Caki2 (cell line): ENCODE results near the gene MAPK8. TPM values are rescaled to one million over a fixed set of nuclear protein-coding genes. Genes with fewer than 3 reads are reported as not detected.

Source experiments
- DNase-seq: peaks from one replicate; pipeline ENCODE4 v3.0.0-alpha.2; 2015; ENCODE audit warnings: low read depth
- in situ Hi-C: cut with HindIII; loops from 2 replicates; pipeline ENCODE4 v1.10.0; 2016; ENCODE audit warnings: low sequenced_read_pairs, low pct_unique_long_range_greater_than_20kb, mixed read lengths
- total RNA-seq: library from RNA; depleted of rRNA; stranded (reverse); fragments of >200 nt; shearing (Covaris generic); gene quantifications from 2 replicates; pipeline ENCODE4 v1.2.3, GENCODE V29; 2014; ENCODE audit warnings: low replicate concordance; rRNA removed

MAPK8 gene
- total RNA-seq, 1 experiment from 2014 or later: 93.7 TPM

DNA sequence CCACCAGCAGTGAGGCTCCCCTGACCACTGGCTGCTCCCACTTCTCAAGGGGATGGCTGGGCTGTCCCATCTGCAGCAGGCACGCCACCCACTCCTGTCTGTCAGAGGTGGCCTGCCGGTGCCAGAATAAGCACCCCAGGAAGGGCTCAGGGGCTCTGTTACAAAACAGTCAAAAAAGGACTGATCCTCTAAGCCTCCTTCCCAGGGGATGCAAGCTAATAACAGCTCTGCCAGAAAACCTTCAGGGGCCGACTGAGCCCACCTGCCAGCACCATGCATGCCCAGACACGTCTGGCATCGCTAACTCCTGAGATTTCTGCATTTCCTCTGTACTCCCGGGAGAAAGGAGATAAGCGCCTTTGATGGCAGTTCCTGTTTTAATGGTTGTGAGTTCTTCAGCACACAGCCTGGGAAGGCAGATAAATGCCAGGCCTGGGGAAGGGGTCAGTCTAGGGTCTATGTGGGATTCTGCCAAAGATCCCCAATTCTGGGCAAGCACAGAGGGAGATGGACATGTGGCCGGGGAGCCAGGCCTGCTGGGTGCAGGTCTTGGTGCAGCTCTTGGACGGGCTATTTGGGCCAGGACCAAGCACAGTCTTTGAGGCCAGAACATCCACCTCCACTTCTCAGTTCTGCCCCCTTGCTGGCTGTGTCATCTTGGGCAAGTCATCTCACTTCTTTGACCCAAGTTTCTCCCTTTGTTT lies 170.0 kb downstream of the MAPK8 start:
- in situ Hi-C loops: no loop called here
- no peak for DNase-seq

DNA sequence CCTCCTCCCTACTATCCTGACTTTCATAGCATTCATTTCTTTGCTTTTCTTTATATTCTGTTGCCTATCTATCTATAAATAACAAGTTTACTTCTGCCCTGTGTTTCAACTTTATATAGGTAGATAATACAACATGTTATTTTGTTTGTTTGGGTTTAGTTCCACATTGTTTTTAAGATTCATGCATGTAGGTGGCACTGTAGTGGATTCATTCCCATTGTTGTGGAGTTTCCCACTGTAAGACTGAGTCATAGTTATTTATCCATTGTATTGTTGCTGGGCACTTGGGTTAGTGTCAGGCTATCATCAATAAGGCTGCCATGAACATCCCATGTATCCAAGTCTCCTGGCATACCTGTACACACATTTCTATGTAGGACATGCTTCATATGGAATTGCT lies 170.7 kb downstream of the MAPK8 start:
- in situ Hi-C loops: no loop called here
- no peak for DNase-seq

DNA sequence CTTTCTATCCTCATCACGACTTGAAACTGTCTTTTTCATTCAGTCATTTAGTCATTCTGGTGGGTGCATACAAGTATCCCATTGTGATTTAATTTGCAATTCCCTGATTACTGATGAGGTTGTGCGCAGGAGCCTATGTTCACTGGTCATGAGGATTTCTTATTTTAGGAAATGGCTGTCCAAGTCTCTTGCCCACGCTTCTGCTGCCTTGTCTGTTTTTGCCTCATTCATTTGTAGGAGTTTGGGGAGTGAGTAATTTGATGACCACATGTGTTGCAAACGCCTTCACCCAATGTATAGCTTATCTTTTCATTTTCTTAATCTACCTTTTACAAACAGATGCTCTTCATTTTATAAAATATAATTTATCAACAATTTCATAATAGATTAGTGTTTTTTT lies 171.1 kb downstream of the MAPK8 start:
- DNase-seq: no peak
- in situ Hi-C loops: no loop called here

DNA sequence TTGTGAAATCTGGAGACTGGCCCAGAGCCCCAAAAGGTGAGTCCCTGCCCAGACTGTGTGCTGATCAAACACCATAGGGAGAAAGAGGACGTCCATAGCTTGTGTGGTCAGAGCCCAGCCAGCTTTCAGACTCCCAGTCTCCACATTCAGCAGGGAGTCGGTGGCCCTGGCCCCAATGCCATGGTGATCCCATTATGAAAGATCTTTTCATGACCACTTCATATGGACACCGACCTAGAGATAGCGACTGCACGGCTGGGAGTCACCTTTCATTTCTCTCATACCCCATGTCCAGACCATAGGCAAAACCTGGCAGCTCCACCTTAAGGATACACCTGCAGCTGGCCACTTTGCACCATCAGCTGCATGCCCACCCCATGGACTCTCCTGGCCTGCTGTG lies 172.0 kb downstream of the MAPK8 start:
- no peak for DNase-seq
- in situ Hi-C loops: no loop called here

DNA sequence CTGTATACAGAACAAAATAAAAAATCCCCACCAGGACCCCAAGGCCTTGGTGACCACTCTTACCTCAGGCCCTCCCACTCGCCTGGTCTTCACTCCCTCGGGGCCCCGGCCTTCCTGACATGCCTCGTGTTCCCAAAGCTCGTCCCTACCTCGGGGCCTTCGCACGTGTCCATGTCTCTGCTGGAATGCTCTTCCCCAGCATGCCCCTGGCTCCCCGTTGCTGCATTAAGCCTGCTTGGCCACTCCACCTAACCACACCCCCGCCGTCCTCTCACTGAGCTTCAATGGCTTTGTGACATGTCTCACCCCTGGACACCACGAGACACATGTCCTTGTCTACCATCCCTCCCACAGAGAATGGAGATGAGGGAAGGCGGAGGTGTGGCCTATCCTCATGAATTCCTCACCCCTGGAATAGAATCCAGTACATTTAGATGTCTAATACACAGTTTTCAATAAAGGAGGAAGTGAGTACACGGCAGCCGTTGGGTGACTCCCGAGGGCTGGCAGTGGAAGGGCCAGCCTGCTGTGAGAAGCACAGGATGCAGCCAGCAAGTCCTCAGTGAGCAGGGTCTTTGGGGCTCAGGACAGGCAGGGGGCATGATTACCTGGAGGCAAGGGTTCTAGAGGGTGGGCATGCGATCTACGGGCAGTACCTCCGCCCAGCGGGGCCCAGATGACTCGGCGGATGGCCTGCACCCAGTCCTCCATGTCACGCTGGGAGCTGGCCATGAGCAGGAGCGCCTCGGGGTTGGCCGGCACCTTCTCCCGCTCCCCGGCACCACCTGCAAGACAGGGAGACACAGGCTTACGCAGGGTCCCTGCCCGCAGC lies 172.7 kb downstream of the MAPK8 start:
- in situ Hi-C loops: no loop called here
- DNase-seq: no peak

DNA sequence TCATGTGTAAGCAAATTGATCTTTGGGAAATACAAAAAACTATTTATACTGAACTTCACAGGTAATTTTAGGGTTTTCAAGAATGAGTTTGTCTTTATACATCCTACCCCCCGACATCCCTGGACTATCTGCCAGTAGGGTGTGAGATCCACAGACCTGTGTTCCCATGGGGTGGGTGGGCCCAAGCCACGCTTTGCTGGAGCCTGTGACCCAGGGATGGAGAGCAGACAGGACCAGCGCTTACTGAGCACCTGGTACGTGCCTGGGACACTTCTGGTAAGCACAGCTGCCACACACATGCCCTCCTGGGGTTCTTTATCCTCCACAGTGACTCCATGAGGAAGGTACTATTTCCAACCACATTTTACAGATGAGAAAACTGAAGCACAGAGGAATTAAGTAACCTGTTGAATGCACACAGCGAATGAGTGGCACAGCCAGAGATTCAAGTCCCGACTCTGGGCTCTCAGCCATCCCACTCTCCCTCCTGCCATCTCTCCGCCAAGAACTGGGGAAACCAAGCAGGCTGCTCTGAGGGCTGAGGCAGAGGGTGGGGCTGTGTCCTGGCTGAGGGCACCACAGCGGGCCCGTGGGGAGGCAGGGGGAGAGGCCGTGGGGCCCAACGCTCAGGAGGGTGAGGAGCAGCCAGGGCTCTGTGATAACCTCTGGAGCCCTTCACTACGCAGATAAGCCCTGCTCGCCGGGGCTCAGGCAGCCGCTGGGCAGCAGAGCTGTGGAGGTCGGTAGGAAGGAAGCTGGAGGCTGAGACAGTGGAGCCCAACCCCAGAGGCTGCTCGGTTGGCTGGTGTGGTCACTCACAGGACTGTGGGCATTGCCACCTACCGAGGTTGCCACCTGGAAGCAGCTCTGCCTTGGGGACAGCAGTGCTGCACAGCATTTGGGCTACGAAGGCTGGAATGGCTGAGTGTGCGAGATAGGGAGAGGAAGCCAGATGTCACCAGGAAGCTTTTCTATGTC lies 174.2 kb downstream of the MAPK8 start:
- no peak for DNase-seq
- in situ Hi-C loops: no loop called here

DNA sequence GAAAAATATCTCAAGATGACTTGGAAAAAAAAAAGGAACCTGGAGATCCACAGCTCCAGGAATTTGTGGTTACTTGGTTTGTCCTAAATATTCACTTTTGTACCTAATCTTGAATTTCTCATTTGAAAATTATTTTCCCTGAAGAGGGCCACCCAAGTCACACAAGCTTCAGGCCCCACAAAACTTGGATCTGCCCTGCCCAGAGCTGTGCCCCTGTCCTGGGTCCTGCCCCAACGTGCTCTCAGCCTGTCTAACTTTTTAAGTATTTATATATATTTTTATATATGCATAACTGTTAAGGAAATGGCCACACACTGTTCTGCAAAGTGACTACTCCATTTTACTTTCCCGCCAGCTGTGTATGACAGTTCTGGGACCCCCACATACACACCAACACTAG lies 174.9 kb downstream of the MAPK8 start:
- in situ Hi-C loops: no loop called here
- DNase-seq: no peak

DNA sequence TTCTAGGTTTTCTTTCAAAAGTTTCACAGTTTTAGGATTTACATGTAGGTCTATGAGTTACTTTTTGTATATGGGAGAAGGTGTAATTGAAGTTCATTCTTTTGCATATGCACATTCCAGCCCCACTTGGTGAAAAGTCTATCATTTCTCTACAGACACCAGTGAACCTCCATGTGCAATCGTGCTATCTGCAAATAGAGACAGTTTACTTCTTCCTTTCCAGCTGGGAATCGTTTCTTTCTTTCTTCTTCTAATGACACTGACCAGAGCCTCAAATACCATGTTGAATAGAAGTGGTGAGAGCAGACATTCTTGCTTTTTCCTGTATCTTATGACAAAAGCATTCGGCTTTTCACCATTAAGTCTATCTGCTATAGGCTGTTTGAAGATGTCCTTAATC lies 175.7 kb downstream of the MAPK8 start:
- in situ Hi-C loops: no loop called here
- DNase-seq: no peak

DNA sequence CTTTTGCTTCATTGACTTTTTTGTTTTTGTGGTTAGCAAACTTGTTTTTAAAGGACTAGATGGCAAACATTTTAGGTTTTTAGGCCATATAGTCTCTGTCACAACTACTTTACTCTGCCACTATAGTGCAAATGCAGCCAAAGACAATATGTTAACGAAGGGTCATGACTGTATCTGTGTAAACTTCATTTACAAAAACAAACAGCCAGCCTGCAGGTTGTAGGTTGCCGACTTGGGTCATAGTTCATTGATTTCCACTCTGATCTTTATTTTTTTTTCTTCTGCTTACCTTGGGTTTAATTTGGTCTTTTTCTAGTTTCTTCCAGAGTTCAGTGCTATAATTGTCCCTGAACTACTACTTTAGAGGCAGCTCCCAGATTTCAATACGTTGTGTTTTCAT lies 178.4 kb downstream of the MAPK8 start:
- in situ Hi-C loops: no loop called here

DNA sequence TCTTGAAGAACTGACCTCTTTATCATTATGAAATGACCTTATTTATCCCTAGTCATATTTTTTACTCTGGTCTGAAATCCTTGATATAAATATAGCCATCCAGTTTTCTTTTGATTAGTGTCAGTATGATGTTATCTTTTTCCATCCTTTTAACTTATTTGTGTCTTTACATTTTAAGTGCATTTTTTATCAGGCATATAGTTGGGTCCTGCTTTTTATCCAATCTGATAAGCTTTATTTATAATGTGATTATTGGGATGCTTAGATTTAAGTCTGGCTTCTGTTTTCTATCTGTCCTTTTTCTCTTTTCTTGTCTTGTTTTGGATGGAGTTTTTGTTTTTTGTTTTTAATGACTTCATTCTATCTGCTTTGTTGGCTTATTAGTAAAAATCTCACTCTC lies 179.2 kb downstream of the MAPK8 start:
- in situ Hi-C loops: no loop called here
- DNase-seq: no peak

More for the DNA sequence above, 178.4 kb downstream of the MAPK8 start:
- DNase-seq: no peak

DNA sequence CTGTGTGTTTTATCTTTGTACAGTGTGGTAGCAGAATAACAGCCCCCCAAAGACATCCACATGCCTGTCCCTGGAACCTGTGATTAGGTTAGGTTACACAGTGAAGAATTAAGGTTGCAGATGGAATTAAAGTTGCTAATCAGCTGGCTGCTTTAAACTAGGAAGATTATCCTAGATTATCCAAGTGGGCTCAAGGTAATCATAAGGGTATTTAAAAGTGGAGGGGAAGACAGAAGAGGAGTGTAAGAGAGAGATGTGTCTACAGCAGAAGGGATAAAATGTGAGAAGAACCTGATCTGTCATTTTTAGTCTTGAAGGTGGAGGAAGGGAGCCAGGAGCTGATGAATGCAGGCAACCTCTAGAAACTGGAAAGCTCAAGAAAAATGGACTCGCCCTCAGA lies 180.8 kb downstream of the MAPK8 start:
- in situ Hi-C loops: no loop called here
- no peak for DNase-seq

Other genes with a start within 250 kb of the MAPK8 start
- 0.91 and 1.2 TPM in 2 replicates for gene FRMPD2, start 32.0 kb upstream of the MAPK8 start, total RNA-seq